LoVo (cell line): ENCODE results near the gene TTK.
"Not testable (repeated sequence)": the region's sequence is repeated elsewhere in the genome, so short reads cannot be mapped to it uniquely, and the experiment has no call there.

Experiments used
- DNase-seq: peaks from one replicate; pipeline ENCODE4 v3.0.0-alpha.2; 2016; ENCODE audit warnings: low spot score

TTK gene

DNA sequence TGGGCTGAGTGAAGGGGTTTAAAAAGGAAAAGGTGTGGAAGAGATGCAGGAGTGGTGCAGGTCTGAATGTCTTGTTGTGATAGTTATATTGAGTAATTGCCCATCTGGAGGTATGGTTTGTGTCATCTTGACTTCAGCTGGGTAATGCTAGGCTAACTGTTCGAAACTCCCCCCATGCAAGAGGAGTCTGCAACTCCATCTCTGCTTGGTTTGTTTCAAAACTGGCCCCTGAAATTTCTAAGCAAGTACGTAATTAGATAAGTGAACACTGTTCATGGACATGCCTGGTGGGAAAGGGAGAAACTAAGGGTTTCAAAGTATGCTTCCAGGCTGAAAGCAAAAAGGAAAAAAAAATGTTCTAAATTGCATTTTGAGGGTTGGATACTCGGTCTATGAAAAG, 17.1 kb downstream of the TTK start:
- DNase-seq = no peak

- DNase-seq = no peak
These were observed 18.4 kb downstream of the TTK start for GRCh38 chr6:80022803-80023202.

DNA sequence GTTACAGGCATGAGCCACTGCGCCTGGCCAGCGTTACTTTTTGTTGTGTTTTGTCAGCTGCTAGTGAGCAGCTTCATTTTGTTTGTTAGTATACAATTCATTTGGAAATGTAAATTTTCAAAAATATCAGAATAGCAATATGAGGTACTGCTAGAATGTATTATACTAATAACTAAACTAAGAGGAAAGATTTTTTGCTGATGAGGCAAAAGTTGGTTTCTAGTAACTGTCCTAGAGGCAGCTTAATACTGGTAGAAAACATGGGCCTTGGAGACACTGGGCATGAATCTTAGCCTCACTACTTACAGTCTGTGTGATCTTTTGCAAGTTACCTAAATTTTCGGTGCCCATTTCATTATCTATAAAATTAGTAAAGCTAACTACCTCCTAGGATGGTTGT, 24.1 kb downstream of the TTK start:
- no peak for DNase-seq

- DNase-seq = no peak
These were observed 25.0 kb downstream of the TTK start for GRCh38 chr6:80029470-80029869.

GRCh38 chr6:80048220-80048619, 43.8 kb downstream of the TTK start:
- not testable (repeated sequence) for DNase-seq

GRCh38 chr6:80060774-80061173, 56.3 kb downstream of the TTK start:
- DNase-seq = no peak

DNA sequence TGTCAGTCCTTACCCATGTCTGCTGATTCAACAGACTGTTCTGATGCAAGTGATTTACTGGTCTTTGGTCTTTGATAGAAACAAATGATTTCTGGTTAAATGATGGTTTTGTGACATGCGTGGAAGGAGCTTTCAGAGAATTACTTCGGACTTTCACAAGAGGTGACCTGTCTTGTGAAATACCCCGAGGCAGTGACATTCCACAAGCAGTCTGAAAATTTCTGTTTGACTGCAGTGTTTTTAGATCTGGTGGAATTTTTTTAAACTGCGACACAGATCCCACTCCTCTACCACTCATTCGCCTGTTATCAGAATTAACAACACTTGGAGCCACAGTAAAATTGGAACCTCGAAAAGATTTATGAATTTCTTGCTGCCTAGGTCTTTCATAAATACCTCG, 63.7 kb downstream of the TTK start:
- DNase-seq = not testable (repeated sequence)

GRCh38 chr6:80070431-80070830, 66.0 kb downstream of the TTK start:
- not testable (repeated sequence) for DNase-seq

DNA sequence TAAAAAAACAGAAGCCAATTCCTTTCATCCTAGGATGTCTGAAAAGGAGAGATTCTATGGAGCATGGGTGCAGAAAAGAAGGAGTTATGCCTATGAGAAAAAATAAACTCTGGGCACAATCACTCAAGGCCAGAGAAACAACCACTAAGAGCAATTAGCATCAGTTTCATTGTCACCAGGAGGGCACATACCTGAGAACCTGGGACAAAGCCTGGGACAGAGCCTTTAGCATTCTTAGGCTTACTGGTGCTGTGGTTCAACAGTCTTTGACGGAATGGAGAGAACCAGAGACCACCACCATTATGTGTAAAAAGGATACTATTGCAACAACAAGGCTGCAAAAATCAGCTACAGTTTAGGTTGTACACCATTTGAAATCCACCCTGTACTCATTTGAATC, 72.6 kb downstream of the TTK start:
- DNase-seq = no peak

DNA sequence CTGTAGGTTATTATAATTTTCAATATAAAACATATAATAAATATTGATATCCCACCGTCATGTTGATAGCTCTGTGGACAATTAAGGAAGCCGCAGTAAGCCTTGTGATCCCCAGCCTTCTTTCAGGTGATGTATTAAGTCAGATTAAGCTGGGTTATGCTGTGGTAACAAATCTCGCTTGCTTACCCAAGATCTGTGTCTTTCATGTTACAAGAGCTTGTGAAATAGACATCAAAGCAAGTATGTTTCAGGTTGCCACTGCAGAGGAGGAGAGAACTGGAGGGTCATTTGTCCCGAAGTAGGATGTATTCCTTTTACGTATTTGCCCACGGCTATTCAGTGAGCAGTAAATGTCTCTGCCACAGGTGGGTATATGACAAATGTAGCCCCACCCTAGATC, 84.2 kb downstream of the TTK start:
- no peak for DNase-seq

GRCh38 chr6:80091506-80091905, 87.1 kb downstream of the TTK start:
- DNase-seq = no peak
